Measurements from ENCODE around the gene TNS1.

DNA sequence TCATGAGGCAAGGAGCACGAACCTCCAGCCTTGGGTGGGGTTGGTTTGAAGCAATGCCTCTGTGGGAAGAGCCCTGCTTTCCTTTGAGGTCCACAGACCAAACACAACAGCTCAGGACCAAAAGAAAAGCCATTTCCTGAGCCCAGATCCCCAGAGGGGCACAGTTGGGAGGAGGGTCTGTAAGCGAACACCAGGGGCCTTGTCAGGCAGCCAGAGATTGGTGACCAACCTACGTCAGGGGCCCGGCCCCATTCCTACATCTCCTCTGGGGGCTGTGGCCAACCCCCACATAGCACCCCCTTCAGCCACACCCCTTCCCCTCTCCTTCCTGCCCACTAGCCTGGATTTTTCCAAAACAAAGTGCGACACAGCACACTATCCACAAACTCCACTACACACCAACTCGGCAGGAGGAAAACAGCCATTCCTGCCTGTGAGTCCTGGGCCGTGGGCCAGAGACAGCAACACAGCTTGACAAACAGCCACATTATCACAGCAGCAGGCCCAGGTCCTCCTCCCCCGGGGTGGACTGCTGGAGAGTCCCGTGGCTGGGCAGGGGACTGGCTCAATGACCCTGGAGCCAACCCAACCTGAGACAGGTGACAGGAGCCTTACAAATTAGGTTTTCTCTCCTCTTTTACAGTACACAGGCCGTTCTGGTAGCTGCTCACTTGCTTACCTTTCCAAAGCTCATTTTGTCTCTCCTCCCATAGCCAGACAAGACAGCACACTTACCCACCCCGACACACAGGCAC, 98.8 kb downstream of the TNS1 start:
- TF ChIP-seq, protein P1, sequence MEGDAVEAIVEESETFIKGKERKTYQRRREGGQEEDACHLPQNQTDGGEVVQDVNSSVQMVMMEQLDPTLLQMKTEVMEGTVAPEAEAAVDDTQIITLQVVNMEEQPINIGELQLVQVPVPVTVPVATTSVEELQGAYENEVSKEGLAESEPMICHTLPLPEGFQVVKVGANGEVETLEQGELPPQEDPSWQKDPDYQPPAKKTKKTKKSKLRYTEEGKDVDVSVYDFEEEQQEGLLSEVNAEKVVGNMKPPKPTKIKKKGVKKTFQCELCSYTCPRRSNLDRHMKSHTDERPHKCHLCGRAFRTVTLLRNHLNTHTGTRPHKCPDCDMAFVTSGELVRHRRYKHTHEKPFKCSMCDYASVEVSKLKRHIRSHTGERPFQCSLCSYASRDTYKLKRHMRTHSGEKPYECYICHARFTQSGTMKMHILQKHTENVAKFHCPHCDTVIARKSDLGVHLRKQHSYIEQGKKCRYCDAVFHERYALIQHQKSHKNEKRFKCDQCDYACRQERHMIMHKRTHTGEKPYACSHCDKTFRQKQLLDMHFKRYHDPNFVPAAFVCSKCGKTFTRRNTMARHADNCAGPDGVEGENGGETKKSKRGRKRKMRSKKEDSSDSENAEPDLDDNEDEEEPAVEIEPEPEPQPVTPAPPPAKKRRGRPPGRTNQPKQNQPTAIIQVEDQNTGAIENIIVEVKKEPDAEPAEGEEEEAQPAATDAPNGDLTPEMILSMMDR (IDR thresholded peaks at IDR 0.05), result no peak
- TF ChIP-seq TEAD4 (CRISPR knock-in tag; IDR thresholded peaks at IDR 0.05), result no peak
- TF ChIP-seq, protein P2, sequence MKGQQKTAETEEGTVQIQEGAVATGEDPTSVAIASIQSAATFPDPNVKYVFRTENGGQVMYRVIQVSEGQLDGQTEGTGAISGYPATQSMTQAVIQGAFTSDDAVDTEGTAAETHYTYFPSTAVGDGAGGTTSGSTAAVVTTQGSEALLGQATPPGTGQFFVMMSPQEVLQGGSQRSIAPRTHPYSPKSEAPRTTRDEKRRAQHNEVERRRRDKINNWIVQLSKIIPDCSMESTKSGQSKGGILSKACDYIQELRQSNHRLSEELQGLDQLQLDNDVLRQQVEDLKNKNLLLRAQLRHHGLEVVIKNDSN (CRISPR knock-in tag; IDR thresholded peaks at IDR 0.05), result no peak
- TF ChIP-seq, protein P3, sequence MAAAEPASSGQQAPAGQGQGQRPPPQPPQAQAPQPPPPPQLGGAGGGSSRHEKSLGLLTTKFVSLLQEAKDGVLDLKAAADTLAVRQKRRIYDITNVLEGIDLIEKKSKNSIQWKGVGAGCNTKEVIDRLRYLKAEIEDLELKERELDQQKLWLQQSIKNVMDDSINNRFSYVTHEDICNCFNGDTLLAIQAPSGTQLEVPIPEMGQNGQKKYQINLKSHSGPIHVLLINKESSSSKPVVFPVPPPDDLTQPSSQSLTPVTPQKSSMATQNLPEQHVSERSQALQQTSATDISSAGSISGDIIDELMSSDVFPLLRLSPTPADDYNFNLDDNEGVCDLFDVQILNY (CRISPR knock-in tag; IDR thresholded peaks at IDR 0.05), result no peak
- no peak for TF ChIP-seq ZNF423 (CRISPR knock-in tag; IDR thresholded peaks at IDR 0.05)
- TF ChIP-seq, protein P4, sequence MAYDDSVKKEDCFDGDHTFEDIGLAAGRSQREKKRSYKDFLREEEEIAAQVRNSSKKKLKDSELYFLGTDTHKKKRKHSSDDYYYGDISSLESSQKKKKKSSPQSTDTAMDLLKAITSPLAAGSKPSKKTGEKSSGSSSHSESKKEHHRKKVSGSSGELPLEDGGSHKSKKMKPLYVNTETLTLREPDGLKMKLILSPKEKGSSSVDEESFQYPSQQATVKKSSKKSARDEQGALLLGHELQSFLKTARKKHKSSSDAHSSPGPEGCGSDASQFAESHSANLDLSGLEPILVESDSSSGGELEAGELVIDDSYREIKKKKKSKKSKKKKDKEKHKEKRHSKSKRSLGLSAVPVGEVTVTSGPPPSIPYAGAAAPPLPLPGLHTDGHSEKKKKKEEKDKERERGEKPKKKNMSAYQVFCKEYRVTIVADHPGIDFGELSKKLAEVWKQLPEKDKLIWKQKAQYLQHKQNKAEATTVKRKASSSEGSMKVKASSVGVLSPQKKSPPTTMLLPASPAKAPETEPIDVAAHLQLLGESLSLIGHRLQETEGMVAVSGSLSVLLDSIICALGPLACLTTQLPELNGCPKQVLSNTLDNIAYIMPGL (CRISPR knock-in tag; IDR thresholded peaks at IDR 0.05), result no peak
- TF ChIP-seq NFATC4 (CRISPR knock-in tag; IDR thresholded peaks at IDR 0.05), result no peak
- TF ChIP-seq, protein P5, sequence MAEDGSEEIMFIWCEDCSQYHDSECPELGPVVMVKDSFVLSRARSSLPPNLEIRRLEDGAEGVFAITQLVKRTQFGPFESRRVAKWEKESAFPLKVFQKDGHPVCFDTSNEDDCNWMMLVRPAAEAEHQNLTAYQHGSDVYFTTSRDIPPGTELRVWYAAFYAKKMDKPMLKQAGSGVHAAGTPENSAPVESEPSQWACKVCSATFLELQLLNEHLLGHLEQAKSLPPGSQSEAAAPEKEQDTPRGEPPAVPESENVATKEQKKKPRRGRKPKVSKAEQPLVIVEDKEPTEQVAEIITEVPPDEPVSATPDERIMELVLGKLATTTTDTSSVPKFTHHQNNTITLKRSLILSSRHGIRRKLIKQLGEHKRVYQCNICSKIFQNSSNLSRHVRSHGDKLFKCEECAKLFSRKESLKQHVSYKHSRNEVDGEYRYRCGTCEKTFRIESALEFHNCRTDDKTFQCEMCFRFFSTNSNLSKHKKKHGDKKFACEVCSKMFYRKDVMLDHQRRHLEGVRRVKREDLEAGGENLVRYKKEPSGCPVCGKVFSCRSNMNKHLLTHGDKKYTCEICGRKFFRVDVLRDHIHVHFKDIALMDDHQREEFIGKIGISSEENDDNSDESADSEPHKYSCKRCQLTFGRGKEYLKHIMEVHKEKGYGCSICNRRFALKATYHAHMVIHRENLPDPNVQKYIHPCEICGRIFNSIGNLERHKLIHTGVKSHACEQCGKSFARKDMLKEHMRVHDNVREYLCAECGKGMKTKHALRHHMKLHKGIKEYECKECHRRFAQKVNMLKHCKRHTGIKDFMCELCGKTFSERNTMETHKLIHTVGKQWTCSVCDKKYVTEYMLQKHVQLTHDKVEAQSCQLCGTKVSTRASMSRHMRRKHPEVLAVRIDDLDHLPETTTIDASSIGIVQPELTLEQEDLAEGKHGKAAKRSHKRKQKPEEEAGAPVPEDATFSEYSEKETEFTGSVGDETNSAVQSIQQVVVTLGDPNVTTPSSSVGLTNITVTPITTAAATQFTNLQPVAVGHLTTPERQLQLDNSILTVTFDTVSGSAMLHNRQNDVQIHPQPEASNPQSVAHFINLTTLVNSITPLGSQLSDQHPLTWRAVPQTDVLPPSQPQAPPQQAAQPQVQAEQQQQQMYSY (CRISPR knock-in tag; IDR thresholded peaks at IDR 0.05), result no peak
- no peak for TF ChIP-seq FOXJ3 (CRISPR knock-in tag; IDR thresholded peaks at IDR 0.05; ENCODE audit: borderline replicate concordance)
- TF ChIP-seq, protein P6, sequence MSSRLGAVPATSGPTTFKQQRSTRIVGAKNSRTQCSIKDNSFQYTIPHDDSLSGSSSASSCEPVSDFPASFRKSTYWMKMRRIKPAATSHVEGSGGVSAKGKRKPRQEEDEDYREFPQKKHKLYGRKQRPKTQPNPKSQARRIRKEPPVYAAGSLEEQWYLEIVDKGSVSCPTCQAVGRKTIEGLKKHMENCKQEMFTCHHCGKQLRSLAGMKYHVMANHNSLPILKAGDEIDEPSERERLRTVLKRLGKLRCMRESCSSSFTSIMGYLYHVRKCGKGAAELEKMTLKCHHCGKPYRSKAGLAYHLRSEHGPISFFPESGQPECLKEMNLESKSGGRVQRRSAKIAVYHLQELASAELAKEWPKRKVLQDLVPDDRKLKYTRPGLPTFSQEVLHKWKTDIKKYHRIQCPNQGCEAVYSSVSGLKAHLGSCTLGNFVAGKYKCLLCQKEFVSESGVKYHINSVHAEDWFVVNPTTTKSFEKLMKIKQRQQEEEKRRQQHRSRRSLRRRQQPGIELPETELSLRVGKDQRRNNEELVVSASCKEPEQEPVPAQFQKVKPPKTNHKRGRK (CRISPR knock-in tag; IDR thresholded peaks at IDR 0.05; ENCODE audit: borderline replicate concordance), result no peak
- TF ChIP-seq ZBTB21 (CRISPR knock-in tag; IDR thresholded peaks at IDR 0.05; ENCODE audit: borderline replicate concordance), result no peak
- TF ChIP-seq GABPB1 (CRISPR knock-in tag; IDR thresholded peaks at IDR 0.05), result no peak
- TF ChIP-seq, protein P7, sequence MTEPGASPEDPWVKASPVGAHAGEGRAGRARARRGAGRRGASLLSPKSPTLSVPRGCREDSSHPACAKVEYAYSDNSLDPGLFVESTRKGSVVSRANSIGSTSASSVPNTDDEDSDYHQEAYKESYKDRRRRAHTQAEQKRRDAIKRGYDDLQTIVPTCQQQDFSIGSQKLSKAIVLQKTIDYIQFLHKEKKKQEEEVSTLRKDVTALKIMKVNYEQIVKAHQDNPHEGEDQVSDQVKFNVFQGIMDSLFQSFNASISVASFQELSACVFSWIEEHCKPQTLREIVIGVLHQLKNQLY (CRISPR knock-in tag; IDR thresholded peaks at IDR 0.05), result no peak
- TF ChIP-seq ZNF138 (CRISPR knock-in tag; conservative IDR thresholded peaks at IDR 0.05), result no peak

Data from WTC11 (cell line).